ENCODE data around the gene STK17A. TPM values are rescaled to one million over a fixed set of nuclear protein-coding genes. Genes with fewer than 3 reads are reported as not detected.

The STK17A gene
- total and polyA plus RNA-seq, 2 donors (not counting 1 experiment from before 2014, with no cell fraction given) = 46.8 to 53.2 TPM

DNA sequence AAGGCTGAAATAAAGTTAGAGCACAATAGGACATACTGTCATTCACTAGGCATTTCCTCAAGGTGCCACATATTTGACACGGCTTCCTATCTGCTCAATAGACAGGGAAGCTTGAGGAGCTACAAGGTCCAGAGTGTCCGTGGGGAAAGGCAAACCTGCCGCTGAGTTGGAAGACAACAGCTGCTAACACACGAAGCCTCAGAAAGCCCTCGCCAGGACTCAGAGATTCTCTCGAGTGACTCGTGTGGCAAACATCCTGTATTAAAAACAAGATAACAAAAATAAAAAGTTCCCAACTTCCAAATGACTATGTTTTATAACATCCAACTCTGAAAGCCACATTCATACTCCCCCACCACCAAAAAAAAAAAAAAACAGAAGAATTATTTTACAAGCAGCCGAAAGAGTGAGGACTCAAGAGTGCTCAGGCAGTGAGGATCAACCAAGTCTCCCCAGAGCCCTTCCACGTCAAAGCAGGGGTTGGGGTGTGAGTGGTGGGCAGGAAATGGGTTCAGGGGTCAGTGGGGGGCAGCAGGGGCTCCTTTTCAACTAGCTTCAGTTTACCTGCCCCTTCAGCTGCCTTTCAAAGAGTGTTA is 67.6 kb downstream of the STK17A start:
- Histone ChIP-seq H3K27me3 (ENCODE audit: control insufficient read depth, insufficient read depth, low read length) (no peaks in the 10 kb centered on the region), H3K9me3 (ENCODE audit: control insufficient read depth, insufficient read depth, low read depth, low read length) (no peaks in the 10 kb centered on the region), H3K9ac (ENCODE audit: insufficient read depth, low read length) (no peak overlapping the region), H3K4me2 (ENCODE audit: extremely low read depth, insufficient read depth, low read length) (peak overlapping the region; percentile 70), H3K27ac (ENCODE audit: insufficient read depth, low read length) (peak overlapping the region; percentile 99), H3K79me2 (ENCODE audit: control insufficient read depth, insufficient read depth, low read length) (peaks cover 2% of the 10 kb centered on the region), H3K4me3 (replicated peaks in 1 of 4; ENCODE audit: control extremely low read depth in 1 of 4, insufficient read depth in 1 of 4, low read depth in 3 of 4, low read length in 4 of 4) (no peak overlapping the region), H2AFZ (ENCODE audit: low read length) (no peak overlapping the region), H3K36me3 (ENCODE audit: control insufficient read depth, insufficient read depth, low read length) (no peaks in the 10 kb centered on the region), H4K20me1 (ENCODE audit: control insufficient read depth, extremely low read depth, insufficient read depth, low read length) (no peaks in the 10 kb centered on the region), H3K4me1 (ENCODE audit: control insufficient read depth, extremely low read depth, insufficient read depth, low read length) (peaks cover 56% of the 10 kb centered on the region)
- TF ChIP-seq, protein P1, sequence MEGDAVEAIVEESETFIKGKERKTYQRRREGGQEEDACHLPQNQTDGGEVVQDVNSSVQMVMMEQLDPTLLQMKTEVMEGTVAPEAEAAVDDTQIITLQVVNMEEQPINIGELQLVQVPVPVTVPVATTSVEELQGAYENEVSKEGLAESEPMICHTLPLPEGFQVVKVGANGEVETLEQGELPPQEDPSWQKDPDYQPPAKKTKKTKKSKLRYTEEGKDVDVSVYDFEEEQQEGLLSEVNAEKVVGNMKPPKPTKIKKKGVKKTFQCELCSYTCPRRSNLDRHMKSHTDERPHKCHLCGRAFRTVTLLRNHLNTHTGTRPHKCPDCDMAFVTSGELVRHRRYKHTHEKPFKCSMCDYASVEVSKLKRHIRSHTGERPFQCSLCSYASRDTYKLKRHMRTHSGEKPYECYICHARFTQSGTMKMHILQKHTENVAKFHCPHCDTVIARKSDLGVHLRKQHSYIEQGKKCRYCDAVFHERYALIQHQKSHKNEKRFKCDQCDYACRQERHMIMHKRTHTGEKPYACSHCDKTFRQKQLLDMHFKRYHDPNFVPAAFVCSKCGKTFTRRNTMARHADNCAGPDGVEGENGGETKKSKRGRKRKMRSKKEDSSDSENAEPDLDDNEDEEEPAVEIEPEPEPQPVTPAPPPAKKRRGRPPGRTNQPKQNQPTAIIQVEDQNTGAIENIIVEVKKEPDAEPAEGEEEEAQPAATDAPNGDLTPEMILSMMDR (conservative IDR thresholded peaks at IDR 0.05 in 1 of 2, IDR thresholded peaks at IDR 0.05 in 1 of 2; ENCODE audit: low read depth in 1 of 2, low read length in 2 of 2) = no peak
- no peak for TF ChIP-seq EZH2 (IDR thresholded peaks at IDR 0.05; ENCODE audit: low read length, missing control alignments)
- DNase-seq (ENCODE audit: low read depth in 2 of 2) = peak; percentile 60 to 86

DNA sequence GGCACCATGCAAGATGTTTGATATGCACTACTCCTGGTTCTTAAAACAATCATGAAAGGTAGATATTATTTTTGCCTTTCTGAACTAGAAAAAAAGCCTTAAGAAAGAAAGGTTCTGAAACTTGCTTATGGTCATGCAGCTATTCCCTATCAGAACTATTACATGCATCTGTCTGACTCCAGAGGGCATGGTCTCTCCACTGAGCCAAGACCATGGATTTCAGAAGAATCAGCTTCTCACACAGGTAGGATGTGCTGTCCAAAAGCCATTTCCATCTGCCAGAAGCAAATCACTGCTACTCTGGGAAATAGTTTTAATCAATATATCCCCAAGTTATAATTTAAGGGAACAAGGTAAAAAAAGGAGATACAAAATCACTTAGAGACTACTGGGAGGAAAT is 69.5 kb downstream of the STK17A start:
- H3K9me3 ChIP-seq (ENCODE audit: control insufficient read depth, insufficient read depth, low read depth, low read length) = no peaks in the 10 kb centered on the region
- no peak overlapping the region for H2AFZ ChIP-seq (ENCODE audit: low read length)
- H4K20me1 ChIP-seq (ENCODE audit: control insufficient read depth, extremely low read depth, insufficient read depth, low read length) = no peaks in the 10 kb centered on the region
- peak in 1 of 2 donors; percentile 32 for DNase-seq (ENCODE audit: low read depth in 2 of 2)
- TF ChIP-seq EZH2 (IDR thresholded peaks at IDR 0.05; ENCODE audit: low read length, missing control alignments) = no peak
- TF ChIP-seq, protein P1 (conservative IDR thresholded peaks at IDR 0.05 in 1 of 2, IDR thresholded peaks at IDR 0.05 in 1 of 2; ENCODE audit: low read depth in 1 of 2, low read length in 2 of 2) = no peak
- peaks cover 2% of the 10 kb centered on the region for H3K79me2 ChIP-seq (ENCODE audit: control insufficient read depth, insufficient read depth, low read length)
- H3K4me3 ChIP-seq (replicated peaks in 1 of 4; ENCODE audit: control extremely low read depth in 1 of 4, insufficient read depth in 1 of 4, low read depth in 3 of 4, low read length in 4 of 4) = no peak overlapping the region
- no peaks in the 10 kb centered on the region for H3K27me3 ChIP-seq (ENCODE audit: control insufficient read depth, insufficient read depth, low read length)
- H3K4me2 ChIP-seq (ENCODE audit: extremely low read depth, insufficient read depth, low read length) = no peak overlapping the region
- H3K9ac ChIP-seq (ENCODE audit: insufficient read depth, low read length) = no peak overlapping the region
- peaks cover 39% of the 10 kb centered on the region for H3K4me1 ChIP-seq (ENCODE audit: control insufficient read depth, extremely low read depth, insufficient read depth, low read length)
- H3K36me3 ChIP-seq (ENCODE audit: control insufficient read depth, insufficient read depth, low read length) = no peaks in the 10 kb centered on the region
- H3K27ac ChIP-seq (ENCODE audit: insufficient read depth, low read length) = no peak overlapping the region

DNA sequence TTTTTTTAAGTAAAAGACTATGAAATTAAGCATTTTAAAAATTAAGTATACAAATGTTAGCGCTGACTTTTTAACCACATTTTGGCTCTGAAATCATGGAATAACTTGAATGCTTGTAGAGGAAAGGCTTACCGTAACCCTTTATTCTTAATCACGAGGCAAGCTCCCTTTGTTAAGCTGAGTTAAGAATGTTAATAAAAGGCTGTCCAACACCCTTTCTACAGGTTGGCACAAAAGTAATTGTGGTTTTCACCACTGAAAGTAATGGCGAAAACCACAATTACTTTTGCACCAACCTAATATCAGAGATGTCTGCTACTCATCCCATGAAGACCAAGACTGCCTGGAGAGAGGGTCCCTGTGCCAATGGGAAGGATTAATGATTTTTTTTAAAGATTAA is 70.6 kb downstream of the STK17A start:
- Histone ChIP-seq H3K4me1 (ENCODE audit: control insufficient read depth, extremely low read depth, insufficient read depth, low read length) (peaks cover 33% of the 10 kb centered on the region), H3K27ac (ENCODE audit: insufficient read depth, low read length) (no peak overlapping the region), H4K20me1 (ENCODE audit: control insufficient read depth, extremely low read depth, insufficient read depth, low read length) (no peaks in the 10 kb centered on the region), H3K79me2 (ENCODE audit: control insufficient read depth, insufficient read depth, low read length) (peaks cover 2% of the 10 kb centered on the region), H3K4me2 (ENCODE audit: extremely low read depth, insufficient read depth, low read length) (no peak overlapping the region), H3K9me3 (ENCODE audit: control insufficient read depth, insufficient read depth, low read depth, low read length) (no peaks in the 10 kb centered on the region), H3K4me3 (replicated peaks in 1 of 4; ENCODE audit: control extremely low read depth in 1 of 4, insufficient read depth in 1 of 4, low read depth in 3 of 4, low read length in 4 of 4) (no peak overlapping the region), H3K27me3 (ENCODE audit: control insufficient read depth, insufficient read depth, low read length) (no peaks in the 10 kb centered on the region), H2AFZ (ENCODE audit: low read length) (no peak overlapping the region), H3K36me3 (ENCODE audit: control insufficient read depth, insufficient read depth, low read length) (no peaks in the 10 kb centered on the region), H3K9ac (ENCODE audit: insufficient read depth, low read length) (no peak overlapping the region)
- DNase-seq (ENCODE audit: low read depth in 2 of 2) = peak in 1 of 2 donors; percentile 80
- no peak for TF ChIP-seq EZH2 (IDR thresholded peaks at IDR 0.05; ENCODE audit: low read length, missing control alignments)
- TF ChIP-seq, protein P1 (conservative IDR thresholded peaks at IDR 0.05 in 1 of 2, IDR thresholded peaks at IDR 0.05 in 1 of 2; ENCODE audit: low read depth in 1 of 2, low read length in 2 of 2) = no peak
